WTC11 (cell line): ENCODE data around the gene MASP1. TPM values are rescaled to one million over a fixed set of nuclear protein-coding genes. Genes with fewer than 3 reads are reported as not detected.

Experiments
- ATAC-seq: fragments of 200-7000 bp; cut with Tn5 transposase; 2 replicates; pipeline ENCODE4 v1.10.0; 2021; ENCODE audit warnings: mild to moderate bottlenecking, moderate library complexity
- CTCF ChIA-PET: fragments of 300-600 bp; sonication (Branson Sonifier 250); formaldehyde crosslinking; loops from one replicate; lab custom pipeline; 2021; ENCODE audit warnings: antibody characterized with exemption; lab: Charles Lee
- POLR2A ChIA-PET: fragments of 350-600 bp; sonication (Branson Sonifier 250); formaldehyde crosslinking; loops from one replicate; lab custom pipeline; 2021; ENCODE audit warnings: antibody characterized with exemption; lab: Charles Lee
- DNase-seq: peaks from one replicate; pipeline ENCODE4 v3.0.0; 2021; ENCODE audit warnings: low spot score
- H3K27ac Mint-ChIP-seq: 2 replicates; pipeline ENCODE4 v1.8.0; 2021; ENCODE audit warnings: mixed read lengths
- H3K27me3 Mint-ChIP-seq: 2 replicates; pipeline ENCODE4 v1.8.0; 2021; ENCODE audit warnings: low read depth, mild to moderate bottlenecking, moderate library complexity, mixed read lengths
- H3K36me3 Mint-ChIP-seq: 2 replicates; pipeline ENCODE4 v1.8.0; 2021; ENCODE audit warnings: mixed read lengths
- H3K4me1 Mint-ChIP-seq: 2 replicates; pipeline ENCODE4 v1.8.0; 2022; ENCODE audit warnings: mixed read lengths
- H3K4me3 Mint-ChIP-seq: 2 replicates; pipeline ENCODE4 v1.8.0; 2021; ENCODE audit warnings: mild to moderate bottlenecking, moderate library complexity, mixed read lengths
- H3K9me3 Mint-ChIP-seq: 2 replicates; pipeline ENCODE4 v1.8.0; 2021; ENCODE audit warnings: mixed read lengths
- FOXP4 ChIP-seq: sonication (generic); formaldehyde crosslinking; IDR thresholded peaks from 2 replicates; pipeline ENCODE4 v1.8.0; 2022; ENCODE audit warnings: mild to moderate bottlenecking, missing genetic modification reagents
- GRHL2 ChIP-seq: fragments of 250-450 bp; sonication (Bioruptor Pico); IDR thresholded peaks from 2 replicates; pipeline ENCODE4 v1.8.0; 2022; ENCODE audit warnings: mild to moderate bottlenecking, moderate library complexity; ENCODE audit not compliant: insufficient replicate concordance, severe bottlenecking
- HMGA2 ChIP-seq: fragments of 250-450 bp; sonication (Bioruptor Pico); IDR thresholded peaks from 2 replicates; pipeline ENCODE4 v1.4.0; 2021; ENCODE audit warnings: mild to moderate bottlenecking, moderate library complexity
- KAT7 ChIP-seq: sonication (generic); formaldehyde crosslinking; IDR thresholded peaks from 2 replicates; pipeline ENCODE4 v1.8.1; 2023; ENCODE audit warnings: missing genetic modification reagents, mild to moderate bottlenecking, borderline replicate concordance
- total RNA-seq: library from RNA; stranded (reverse); gene quantifications from 3 replicates; pipeline ENCODE4 v1.2.3, GENCODE V29; 2021
- TF ChIP-seq, protein P1 (sequence below): sonication (generic); formaldehyde crosslinking; IDR thresholded peaks from 2 replicates; pipeline ENCODE4 v1.8.0; 2022; ENCODE audit warnings: missing genetic modification reagents
- TF ChIP-seq, protein P2 (sequence below): sonication (generic); formaldehyde crosslinking; IDR thresholded peaks from 2 replicates; pipeline ENCODE4 v1.8.0; 2022; ENCODE audit warnings: mild to moderate bottlenecking, missing genetic modification reagents
- TF ChIP-seq, protein P3 (sequence below): fragments of 250-450 bp; sonication (Bioruptor Pico); IDR thresholded peaks from 2 replicates; pipeline ENCODE4 v1.9.0; 2021; ENCODE audit warnings: mild to moderate bottlenecking, borderline replicate concordance
- TF ChIP-seq, protein P4 (sequence below): sonication (generic); formaldehyde crosslinking; IDR thresholded peaks from 2 replicates; pipeline ENCODE4 v1.8.0; 2023; ENCODE audit warnings: mild to moderate bottlenecking, missing genetic modification reagents

The MASP1 gene
- total RNA-seq, 1 experiment from 2014 or later = 2.2 TPM

DNA sequence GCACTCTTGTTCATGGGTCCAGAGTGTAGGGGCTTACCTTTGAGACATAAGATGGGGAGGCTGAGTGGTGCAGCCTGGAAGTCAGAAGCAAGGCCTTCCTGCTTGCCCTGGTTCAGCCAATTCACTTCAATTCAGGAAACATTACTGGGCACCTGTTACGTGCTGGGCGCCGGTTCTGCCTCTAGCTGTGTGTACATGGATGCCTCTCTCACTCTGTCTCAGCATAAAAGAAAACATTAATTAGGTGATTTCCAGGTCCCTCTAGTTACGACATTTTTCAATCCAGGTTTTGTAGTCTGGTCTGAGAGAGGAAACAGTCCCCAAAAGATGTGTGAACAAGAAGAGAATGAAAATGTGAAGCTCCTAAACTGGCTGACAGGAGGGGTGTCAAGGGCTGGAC lies 93.0 kb downstream of the MASP1 start (continued):
- TF ChIP-seq, protein P1, sequence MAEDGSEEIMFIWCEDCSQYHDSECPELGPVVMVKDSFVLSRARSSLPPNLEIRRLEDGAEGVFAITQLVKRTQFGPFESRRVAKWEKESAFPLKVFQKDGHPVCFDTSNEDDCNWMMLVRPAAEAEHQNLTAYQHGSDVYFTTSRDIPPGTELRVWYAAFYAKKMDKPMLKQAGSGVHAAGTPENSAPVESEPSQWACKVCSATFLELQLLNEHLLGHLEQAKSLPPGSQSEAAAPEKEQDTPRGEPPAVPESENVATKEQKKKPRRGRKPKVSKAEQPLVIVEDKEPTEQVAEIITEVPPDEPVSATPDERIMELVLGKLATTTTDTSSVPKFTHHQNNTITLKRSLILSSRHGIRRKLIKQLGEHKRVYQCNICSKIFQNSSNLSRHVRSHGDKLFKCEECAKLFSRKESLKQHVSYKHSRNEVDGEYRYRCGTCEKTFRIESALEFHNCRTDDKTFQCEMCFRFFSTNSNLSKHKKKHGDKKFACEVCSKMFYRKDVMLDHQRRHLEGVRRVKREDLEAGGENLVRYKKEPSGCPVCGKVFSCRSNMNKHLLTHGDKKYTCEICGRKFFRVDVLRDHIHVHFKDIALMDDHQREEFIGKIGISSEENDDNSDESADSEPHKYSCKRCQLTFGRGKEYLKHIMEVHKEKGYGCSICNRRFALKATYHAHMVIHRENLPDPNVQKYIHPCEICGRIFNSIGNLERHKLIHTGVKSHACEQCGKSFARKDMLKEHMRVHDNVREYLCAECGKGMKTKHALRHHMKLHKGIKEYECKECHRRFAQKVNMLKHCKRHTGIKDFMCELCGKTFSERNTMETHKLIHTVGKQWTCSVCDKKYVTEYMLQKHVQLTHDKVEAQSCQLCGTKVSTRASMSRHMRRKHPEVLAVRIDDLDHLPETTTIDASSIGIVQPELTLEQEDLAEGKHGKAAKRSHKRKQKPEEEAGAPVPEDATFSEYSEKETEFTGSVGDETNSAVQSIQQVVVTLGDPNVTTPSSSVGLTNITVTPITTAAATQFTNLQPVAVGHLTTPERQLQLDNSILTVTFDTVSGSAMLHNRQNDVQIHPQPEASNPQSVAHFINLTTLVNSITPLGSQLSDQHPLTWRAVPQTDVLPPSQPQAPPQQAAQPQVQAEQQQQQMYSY (CRISPR knock-in tag) = no peak
- TF ChIP-seq GRHL2 (no peak), FOXP4 (CRISPR knock-in tag) (no peak)
- TF ChIP-seq, protein P2, sequence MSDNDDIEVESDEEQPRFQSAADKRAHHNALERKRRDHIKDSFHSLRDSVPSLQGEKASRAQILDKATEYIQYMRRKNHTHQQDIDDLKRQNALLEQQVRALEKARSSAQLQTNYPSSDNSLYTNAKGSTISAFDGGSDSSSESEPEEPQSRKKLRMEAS = no peak
- TF ChIP-seq, protein P3, sequence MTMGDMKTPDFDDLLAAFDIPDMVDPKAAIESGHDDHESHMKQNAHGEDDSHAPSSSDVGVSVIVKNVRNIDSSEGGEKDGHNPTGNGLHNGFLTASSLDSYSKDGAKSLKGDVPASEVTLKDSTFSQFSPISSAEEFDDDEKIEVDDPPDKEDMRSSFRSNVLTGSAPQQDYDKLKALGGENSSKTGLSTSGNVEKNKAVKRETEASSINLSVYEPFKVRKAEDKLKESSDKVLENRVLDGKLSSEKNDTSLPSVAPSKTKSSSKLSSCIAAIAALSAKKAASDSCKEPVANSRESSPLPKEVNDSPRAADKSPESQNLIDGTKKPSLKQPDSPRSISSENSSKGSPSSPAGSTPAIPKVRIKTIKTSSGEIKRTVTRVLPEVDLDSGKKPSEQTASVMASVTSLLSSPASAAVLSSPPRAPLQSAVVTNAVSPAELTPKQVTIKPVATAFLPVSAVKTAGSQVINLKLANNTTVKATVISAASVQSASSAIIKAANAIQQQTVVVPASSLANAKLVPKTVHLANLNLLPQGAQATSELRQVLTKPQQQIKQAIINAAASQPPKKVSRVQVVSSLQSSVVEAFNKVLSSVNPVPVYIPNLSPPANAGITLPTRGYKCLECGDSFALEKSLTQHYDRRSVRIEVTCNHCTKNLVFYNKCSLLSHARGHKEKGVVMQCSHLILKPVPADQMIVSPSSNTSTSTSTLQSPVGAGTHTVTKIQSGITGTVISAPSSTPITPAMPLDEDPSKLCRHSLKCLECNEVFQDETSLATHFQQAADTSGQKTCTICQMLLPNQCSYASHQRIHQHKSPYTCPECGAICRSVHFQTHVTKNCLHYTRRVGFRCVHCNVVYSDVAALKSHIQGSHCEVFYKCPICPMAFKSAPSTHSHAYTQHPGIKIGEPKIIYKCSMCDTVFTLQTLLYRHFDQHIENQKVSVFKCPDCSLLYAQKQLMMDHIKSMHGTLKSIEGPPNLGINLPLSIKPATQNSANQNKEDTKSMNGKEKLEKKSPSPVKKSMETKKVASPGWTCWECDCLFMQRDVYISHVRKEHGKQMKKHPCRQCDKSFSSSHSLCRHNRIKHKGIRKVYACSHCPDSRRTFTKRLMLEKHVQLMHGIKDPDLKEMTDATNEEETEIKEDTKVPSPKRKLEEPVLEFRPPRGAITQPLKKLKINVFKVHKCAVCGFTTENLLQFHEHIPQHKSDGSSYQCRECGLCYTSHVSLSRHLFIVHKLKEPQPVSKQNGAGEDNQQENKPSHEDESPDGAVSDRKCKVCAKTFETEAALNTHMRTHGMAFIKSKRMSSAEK = no peak
- TF ChIP-seq, all 79 proteins: peak for 0

DNA sequence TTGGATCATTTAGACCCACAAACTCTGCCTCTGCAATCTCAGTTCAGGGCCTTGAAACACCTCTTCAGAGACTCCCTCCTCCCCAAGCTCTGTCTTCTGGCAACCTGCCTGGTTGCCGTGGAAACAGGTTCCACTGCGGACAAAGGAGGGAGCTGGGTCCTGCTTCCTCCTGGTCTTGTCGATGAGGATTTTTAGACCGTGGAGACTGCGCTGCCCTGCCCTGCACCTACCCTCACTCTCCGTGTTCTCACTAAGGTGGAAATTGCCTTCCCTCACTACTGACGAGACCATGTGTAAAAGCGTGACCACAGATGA lies 94.2 kb downstream of the MASP1 start, which contains the start of gene RTP1:
TSS of gene RTP1 (plus strand) at position 152 of the 315 bp plus-strand sequence. CDS start at position 182, 30 bp downstream.
- POLR2A ChIA-PET = interaction anchor here (1.0 kb wide), 1 partner anchor 11 kb away, joined by 3 read pairs; no protein-coding TSS in a partner anchor
- H3K4me3 Mint-ChIP-seq = no peak within 1 kb of the TSS
- H3K4me1 Mint-ChIP-seq = peaks cover 29% of the 10 kb centered on the region
- peak; percentile 38 for DNase-seq
- CTCF ChIA-PET = interaction anchor here (0.8 to 3.5 kb wide), 3 partner anchors 13 to 23 kb away, joined by 3 to 13 read pairs (median 6); no protein-coding TSS in a partner anchor
- no peaks in the 10 kb centered on the region for H3K9me3 Mint-ChIP-seq
- H3K27me3 Mint-ChIP-seq = no peaks in the 10 kb centered on the region; the same call in 1 of the 2 replicates
- ATAC-seq = peak; percentile 81
- H3K27ac Mint-ChIP-seq = no peak within 1 kb of the TSS
- 0 out of 2 replicates have a peak, but pooled peaks cover 2% of the 10 kb centered on the region for H3K36me3 Mint-ChIP-seq
- TF ChIP-seq, protein P4, sequence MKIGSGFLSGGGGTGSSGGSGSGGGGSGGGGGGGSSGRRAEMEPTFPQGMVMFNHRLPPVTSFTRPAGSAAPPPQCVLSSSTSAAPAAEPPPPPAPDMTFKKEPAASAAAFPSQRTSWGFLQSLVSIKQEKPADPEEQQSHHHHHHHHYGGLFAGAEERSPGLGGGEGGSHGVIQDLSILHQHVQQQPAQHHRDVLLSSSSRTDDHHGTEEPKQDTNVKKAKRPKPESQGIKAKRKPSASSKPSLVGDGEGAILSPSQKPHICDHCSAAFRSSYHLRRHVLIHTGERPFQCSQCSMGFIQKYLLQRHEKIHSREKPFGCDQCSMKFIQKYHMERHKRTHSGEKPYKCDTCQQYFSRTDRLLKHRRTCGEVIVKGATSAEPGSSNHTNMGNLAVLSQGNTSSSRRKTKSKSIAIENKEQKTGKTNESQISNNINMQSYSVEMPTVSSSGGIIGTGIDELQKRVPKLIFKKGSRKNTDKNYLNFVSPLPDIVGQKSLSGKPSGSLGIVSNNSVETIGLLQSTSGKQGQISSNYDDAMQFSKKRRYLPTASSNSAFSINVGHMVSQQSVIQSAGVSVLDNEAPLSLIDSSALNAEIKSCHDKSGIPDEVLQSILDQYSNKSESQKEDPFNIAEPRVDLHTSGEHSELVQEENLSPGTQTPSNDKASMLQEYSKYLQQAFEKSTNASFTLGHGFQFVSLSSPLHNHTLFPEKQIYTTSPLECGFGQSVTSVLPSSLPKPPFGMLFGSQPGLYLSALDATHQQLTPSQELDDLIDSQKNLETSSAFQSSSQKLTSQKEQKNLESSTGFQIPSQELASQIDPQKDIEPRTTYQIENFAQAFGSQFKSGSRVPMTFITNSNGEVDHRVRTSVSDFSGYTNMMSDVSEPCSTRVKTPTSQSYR = no peak

DNA sequence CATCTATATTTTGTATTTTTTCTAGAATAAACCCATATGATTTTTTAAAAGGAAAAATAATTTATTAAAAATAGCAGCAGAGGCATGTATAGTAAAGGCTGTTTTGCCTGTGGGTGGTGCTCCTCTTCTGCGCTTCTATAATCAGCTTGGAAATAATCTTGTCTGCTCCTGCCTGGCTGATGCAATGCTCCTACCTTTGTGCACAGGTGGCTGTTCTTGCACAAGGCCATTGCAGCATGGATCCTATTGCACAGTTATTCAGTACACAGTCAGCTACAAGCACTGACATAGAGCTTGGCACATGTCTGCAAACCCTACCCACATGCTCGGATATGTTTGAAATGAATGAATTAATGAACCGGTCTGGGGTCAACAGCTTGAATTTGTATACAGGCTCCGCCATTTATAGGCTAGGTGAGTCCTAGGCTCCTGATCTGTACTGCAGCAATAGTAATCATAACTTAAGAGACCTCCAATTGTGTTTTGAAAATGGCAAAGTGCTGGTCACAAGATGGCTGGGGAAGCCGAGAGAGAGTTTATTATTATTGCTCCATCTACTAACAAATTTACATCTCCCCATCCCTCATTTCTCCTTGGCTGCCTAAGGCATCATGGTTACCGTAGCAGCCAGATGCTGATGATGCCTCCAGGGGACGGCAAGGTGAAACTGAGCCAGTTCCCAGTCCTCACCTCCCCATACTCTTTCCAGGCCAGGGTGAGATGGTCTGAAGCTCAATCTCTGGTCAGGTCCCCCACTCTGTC lies 94.8 kb downstream of the MASP1 start:
- H3K36me3 Mint-ChIP-seq = peaks cover 4% of the 10 kb centered on the region; the same call in 1 of the 2 replicates
- DNase-seq = no peak
- peaks cover 27% of the 10 kb centered on the region for H3K4me1 Mint-ChIP-seq
- H3K4me3 Mint-ChIP-seq = no peak overlapping the region
- H3K27ac Mint-ChIP-seq = no peak overlapping the region
- ChIA-PET POLR2A (no interaction called here), CTCF (interaction anchor here (0.8 to 3.5 kb wide), 4 partner anchors 10 to 24 kb away, joined by 3 to 13 read pairs (median 4); no protein-coding TSS in a partner anchor)
- H3K27me3 Mint-ChIP-seq = no peaks in the 10 kb centered on the region; the same call in 1 of the 2 replicates
- peak; percentile 32; the same call in 1 of the 2 replicates for TF ChIP-seq HMGA2 (CRISPR knock-in tag)
- no peak for TF ChIP-seq KAT7 (CRISPR knock-in tag)
- ATAC-seq = peak; percentile 44
- H3K9me3 Mint-ChIP-seq = peaks cover 2% of the 10 kb centered on the region
